DND-41 (cell line): Measurements from ENCODE around the gene KRT23.

Source experiments
- EZH2 ChIP-seq: IDR thresholded peaks from 3 replicates; pipeline ENCODE4 v1.6.1; 2012; ENCODE audit warnings: borderline replicate concordance, low read depth, mild to moderate bottlenecking, moderate library complexity, low read length, inconsistent platforms; ENCODE audit not compliant: severe bottlenecking
- TF ChIP-seq, protein P1 (sequence below): IDR thresholded peaks from 2 replicates; pipeline ENCODE4 v1.5.1; 2012; ENCODE audit warnings: borderline replicate concordance, low read length, moderate library complexity, mild to moderate bottlenecking; ENCODE audit not compliant: poor library complexity, severe bottlenecking; ENCODE audit errors: extremely low read depth

DNA sequence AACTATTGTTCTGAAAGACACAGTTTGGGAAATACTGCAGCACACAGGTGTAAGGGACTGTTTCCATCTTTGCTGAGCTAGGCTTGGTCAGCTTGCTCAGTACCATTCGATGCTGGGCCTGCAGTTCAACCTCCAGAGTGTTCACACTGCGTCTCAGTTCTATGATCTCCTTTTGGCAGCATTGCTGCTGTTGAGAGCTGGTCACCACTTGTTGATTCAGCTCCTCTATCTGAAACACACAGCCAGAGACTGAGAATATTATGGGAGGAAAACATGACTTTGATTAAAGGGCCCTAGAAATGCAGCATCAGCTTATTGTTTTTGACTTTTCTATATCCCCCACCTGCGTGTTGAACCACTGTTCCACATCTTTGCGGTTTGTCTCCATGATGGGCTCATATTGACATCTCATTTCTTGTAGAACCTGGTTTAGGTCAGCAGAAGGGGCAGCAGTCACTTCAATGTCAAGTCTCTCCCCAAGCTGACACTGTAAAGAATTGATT is 24.7 kb upstream of the KRT23 start:
- TF ChIP-seq, protein P1, sequence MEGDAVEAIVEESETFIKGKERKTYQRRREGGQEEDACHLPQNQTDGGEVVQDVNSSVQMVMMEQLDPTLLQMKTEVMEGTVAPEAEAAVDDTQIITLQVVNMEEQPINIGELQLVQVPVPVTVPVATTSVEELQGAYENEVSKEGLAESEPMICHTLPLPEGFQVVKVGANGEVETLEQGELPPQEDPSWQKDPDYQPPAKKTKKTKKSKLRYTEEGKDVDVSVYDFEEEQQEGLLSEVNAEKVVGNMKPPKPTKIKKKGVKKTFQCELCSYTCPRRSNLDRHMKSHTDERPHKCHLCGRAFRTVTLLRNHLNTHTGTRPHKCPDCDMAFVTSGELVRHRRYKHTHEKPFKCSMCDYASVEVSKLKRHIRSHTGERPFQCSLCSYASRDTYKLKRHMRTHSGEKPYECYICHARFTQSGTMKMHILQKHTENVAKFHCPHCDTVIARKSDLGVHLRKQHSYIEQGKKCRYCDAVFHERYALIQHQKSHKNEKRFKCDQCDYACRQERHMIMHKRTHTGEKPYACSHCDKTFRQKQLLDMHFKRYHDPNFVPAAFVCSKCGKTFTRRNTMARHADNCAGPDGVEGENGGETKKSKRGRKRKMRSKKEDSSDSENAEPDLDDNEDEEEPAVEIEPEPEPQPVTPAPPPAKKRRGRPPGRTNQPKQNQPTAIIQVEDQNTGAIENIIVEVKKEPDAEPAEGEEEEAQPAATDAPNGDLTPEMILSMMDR: no peak
- TF ChIP-seq EZH2: no peak
